ENCODE measurements around the gene AKAP9. TPM values are rescaled to one million over a fixed set of nuclear protein-coding genes. Genes with fewer than 3 reads are reported as not detected.

Gene AKAP9
- total RNA-seq, 6 experiments from 2014 or later: 30.9 to 63.7 (median 40.5) TPM

- no peaks in the 10 kb centered on the region for H3K27me3 ChIP-seq
These were observed 29.5 kb upstream of the AKAP9 start for GRCh38 chr7:91911121-91911520.

GRCh38 chr7:91912494-91912893, 28.2 kb upstream of the AKAP9 start:
- H3K4me3 ChIP-seq: no peak overlapping the region
- no peaks in the 10 kb centered on the region for H3K36me3 ChIP-seq
- intact Hi-C loops (cut with DNase I): no loop called here
- H3K27ac ChIP-seq: no peak overlapping the region
- ATAC-seq (no peak), DNase-seq (no peak)
- no peaks in the 10 kb centered on the region for H3K9me3 ChIP-seq
- TF ChIP-seq POLR2A (IDR thresholded peaks at IDR 0.05): no peak
- TF ChIP-seq CTCF (IDR thresholded peaks at IDR 0.05): no peak
- H3K27me3 ChIP-seq: no peaks in the 10 kb centered on the region
- H3K4me1 ChIP-seq: no peaks in the 10 kb centered on the region

More at GRCh38 chr7:91911121-91911520, 29.5 kb upstream of the AKAP9 start:
- no peak for DNase-seq
- no peaks in the 10 kb centered on the region for H3K9me3 ChIP-seq
- no peak for TF ChIP-seq POLR2A (IDR thresholded peaks at IDR 0.05)
- TF ChIP-seq CTCF (IDR thresholded peaks at IDR 0.05): no peak
- 93% methylated on average over 4 of the region's 4 CpGs for WGBS (ENCODE audit: insufficient coverage, low coverage, low lambda C conversion rate, missing lambda C conversion rate)
- no peaks in the 10 kb centered on the region for H3K4me1 ChIP-seq
- H3K4me3 ChIP-seq: no peak overlapping the region
- H3K27ac ChIP-seq: no peak overlapping the region
- H3K36me3 ChIP-seq: no peaks in the 10 kb centered on the region
- ATAC-seq: no peak
- intact Hi-C loops (cut with DNase I): no loop called here

- H3K36me3 ChIP-seq: no peaks in the 10 kb centered on the region
- ATAC-seq: no peak
- intact Hi-C loops (cut with DNase I): no loop called here
These were observed 27.1 kb upstream of the AKAP9 start for GRCh38 chr7:91913612-91914011.

GRCh38 chr7:91915401-91916050, 25.1 kb upstream of the AKAP9 start:
- TF ChIP-seq CTCF (IDR thresholded peaks at IDR 0.05) (no peak), POLR2A (IDR thresholded peaks at IDR 0.05) (no peak)
- Histone ChIP-seq H3K36me3 (no peaks in the 10 kb centered on the region), H3K4me3 (no peak overlapping the region), H3K4me1 (no peaks in the 10 kb centered on the region), H3K27me3 (no peaks in the 10 kb centered on the region), H3K9me3 (no peaks in the 10 kb centered on the region), H3K27ac (no peak overlapping the region)
- WGBS (ENCODE audit: insufficient coverage, low coverage, low lambda C conversion rate, missing lambda C conversion rate): 84% methylated on average over 3 of the region's 3 CpGs
- no peak for DNase-seq
- intact Hi-C loops (cut with DNase I): no loop called here
- ATAC-seq: no peak

More at GRCh38 chr7:91913612-91914011, 27.1 kb upstream of the AKAP9 start:
- Histone ChIP-seq H3K4me1 (no peaks in the 10 kb centered on the region), H3K27ac (no peak overlapping the region), H3K27me3 (no peaks in the 10 kb centered on the region), H3K9me3 (no peaks in the 10 kb centered on the region), H3K4me3 (no peak overlapping the region)
- TF ChIP-seq POLR2A (IDR thresholded peaks at IDR 0.05) (no peak), CTCF (IDR thresholded peaks at IDR 0.05) (no peak)
- WGBS (ENCODE audit: insufficient coverage, low coverage, low lambda C conversion rate, missing lambda C conversion rate): 61% methylated on average over 2 of the region's 2 CpGs
- DNase-seq: no peak

GRCh38 chr7:91916051-91916440, 24.6 kb upstream of the AKAP9 start:
- H3K27ac ChIP-seq: no peak overlapping the region
- H3K27me3 ChIP-seq: no peaks in the 10 kb centered on the region
- TF ChIP-seq CTCF (IDR thresholded peaks at IDR 0.05) (no peak), POLR2A (IDR thresholded peaks at IDR 0.05) (no peak)
- intact Hi-C loops (cut with DNase I): no loop called here
- H3K4me3 ChIP-seq: no peak overlapping the region
- H3K9me3 ChIP-seq: no peaks in the 10 kb centered on the region
- ATAC-seq: no peak
- H3K4me1 ChIP-seq: no peaks in the 10 kb centered on the region
- no peak for DNase-seq
- 80% methylated on average over 1 of the region's 1 CpG for WGBS (ENCODE audit: insufficient coverage, low coverage, low lambda C conversion rate, missing lambda C conversion rate)
- no peaks in the 10 kb centered on the region for H3K36me3 ChIP-seq
